Thyroid gland (tissue), 4 donors: ENCODE results near the gene SPATA9. TPM values are rescaled to one million over a fixed set of nuclear protein-coding genes. Genes with fewer than 3 reads are reported as not detected.
A peak's percentile ranks its signal among the peaks of the same experiment; 100 is the strongest.

Experiments used
- DNase-seq, 2 donors: peaks; one replicate each; pipeline ENCODE4 v3.0.0-alpha.2; 2019
- H3K27ac ChIP-seq, 3 donors: fragments of 200-600 bp; sonication (generic); 1 replicate in 2 of 3; 2 replicates in 1 of 3; pipeline ENCODE4 v1.5.1; 2016 to 2019; ENCODE audit warnings: mild to moderate bottlenecking in 1 of 3, moderate library complexity in 1 of 3
- H3K27me3 ChIP-seq: fragments of 200-600 bp; sonication (generic); one replicate; pipeline ENCODE4 v1.5.1; 2019
- H3K36me3 ChIP-seq, 2 donors: fragments of 200-600 bp; sonication (generic); one replicate each; pipeline ENCODE4 v1.5.1; 2016 to 2019
- H3K4me1 ChIP-seq, 2 donors: fragments of 200-600 bp; sonication (generic); one replicate each; pipeline ENCODE4 v1.5.1; 2017 to 2019
- H3K4me3 ChIP-seq, 3 donors: fragments of 200-600 bp; sonication (generic); replicated peaks in 1 of 3; 1 replicate in 2 of 3; 2 replicates in 1 of 3; pipeline ENCODE4 v1.5.1; 2016; ENCODE audit warnings: mild to moderate bottlenecking in 1 of 3
- H3K9me3 ChIP-seq: fragments of 200-600 bp; sonication (generic); one replicate; pipeline ENCODE4 v1.5.1; 2017
- POLR2A ChIP-seq, 2 donors: fragments of 450-650 bp; IDR thresholded peaks; one replicate each; pipeline ENCODE4 v1.6.1; 2017; ENCODE audit warnings: antibody characterized with exemption in 2 of 2, mild to moderate bottlenecking in 2 of 2, moderate library complexity in 1 of 2
- WGBS, 2 donors: methylation state at CpG; one replicate each; pipeline ENCODE4 v1.1.5; 2017; 5-methylcytosine and 5-hydroxymethylcytosine counted together
- intact Hi-C: fragments of 100-400 bp; cut with DNase I; formaldehyde crosslinking; loops from one replicate; pipeline ENCODE4 v1.15.1; 2023
- total RNA-seq, 4 donors: library from RNA; depleted of rRNA; stranded (reverse); fragments of >200 nt; gene quantifications; one replicate each; pipeline ENCODE4 v1.2.3, GENCODE V29; 2016
- TF ChIP-seq, protein P1 (sequence below), 6 experiments: fragments of 200-600 bp in 3 of 6; fragments of 450-650 bp in 3 of 6; sonication (generic) in 3 of 6; IDR thresholded peaks; one replicate each; pipeline ENCODE4 v1.5.1; 2016 to 2019; ENCODE audit warnings: antibody characterized with exemption in 6 of 6, mild to moderate bottlenecking in 2 of 6, inconsistent platforms in 1 of 6, moderate library complexity in 1 of 6

Gene SPATA9
- total RNA-seq, 4 donors from 2014 or later, result not detected

DNA sequence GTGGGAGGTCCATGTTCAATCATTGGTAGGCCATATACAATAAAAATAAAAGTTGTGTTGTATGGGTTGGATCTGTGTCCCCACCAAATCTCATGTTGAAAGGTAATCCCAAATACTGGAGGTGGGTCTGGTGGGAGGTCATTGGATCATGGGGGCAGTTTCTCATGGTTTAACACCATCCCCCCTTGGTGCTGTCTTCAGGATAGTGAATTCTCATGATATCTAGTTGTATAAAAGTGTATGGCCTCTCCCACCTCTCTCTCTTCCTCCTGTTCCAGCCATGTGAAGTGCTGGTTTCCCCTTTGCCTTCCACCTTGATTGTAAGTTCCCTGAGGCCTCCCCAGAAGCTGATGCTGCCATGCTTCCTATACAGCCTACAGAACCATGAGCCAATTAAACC lies 15.1 kb downstream of the SPATA9 start:
- Histone ChIP-seq H3K4me3 (no peak overlapping the region), H3K36me3 (no peaks in the 10 kb centered on the region), H3K27ac (no peak overlapping the region), H3K27me3 (no peaks in the 10 kb centered on the region), H3K4me1 (peaks cover 1 to 5% of the 10 kb centered on the region in 2 donors), H3K9me3 (no peaks in the 10 kb centered on the region)
- intact Hi-C loops, result loop anchor here (10.0 kb wide), 1 partner anchor 67 kb away; the partner anchor contains the start of gene RHOBTB3
- TF ChIP-seq, protein P1, sequence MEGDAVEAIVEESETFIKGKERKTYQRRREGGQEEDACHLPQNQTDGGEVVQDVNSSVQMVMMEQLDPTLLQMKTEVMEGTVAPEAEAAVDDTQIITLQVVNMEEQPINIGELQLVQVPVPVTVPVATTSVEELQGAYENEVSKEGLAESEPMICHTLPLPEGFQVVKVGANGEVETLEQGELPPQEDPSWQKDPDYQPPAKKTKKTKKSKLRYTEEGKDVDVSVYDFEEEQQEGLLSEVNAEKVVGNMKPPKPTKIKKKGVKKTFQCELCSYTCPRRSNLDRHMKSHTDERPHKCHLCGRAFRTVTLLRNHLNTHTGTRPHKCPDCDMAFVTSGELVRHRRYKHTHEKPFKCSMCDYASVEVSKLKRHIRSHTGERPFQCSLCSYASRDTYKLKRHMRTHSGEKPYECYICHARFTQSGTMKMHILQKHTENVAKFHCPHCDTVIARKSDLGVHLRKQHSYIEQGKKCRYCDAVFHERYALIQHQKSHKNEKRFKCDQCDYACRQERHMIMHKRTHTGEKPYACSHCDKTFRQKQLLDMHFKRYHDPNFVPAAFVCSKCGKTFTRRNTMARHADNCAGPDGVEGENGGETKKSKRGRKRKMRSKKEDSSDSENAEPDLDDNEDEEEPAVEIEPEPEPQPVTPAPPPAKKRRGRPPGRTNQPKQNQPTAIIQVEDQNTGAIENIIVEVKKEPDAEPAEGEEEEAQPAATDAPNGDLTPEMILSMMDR (IDR thresholded peaks at IDR 0.05), result no peak
- no peak for TF ChIP-seq POLR2A (IDR thresholded peaks at IDR 0.05)
- no peak for DNase-seq

- H3K36me3 ChIP-seq, result no peaks in the 10 kb centered on the region
- 73 to 89% methylated on average over 4 of the region's 4 CpGs for WGBS, 2 donors
- intact Hi-C loops, result loop anchor here (10.0 kb wide), 1 partner anchor 68 kb away; the partner anchor contains the start of gene RHOBTB3
- TF ChIP-seq POLR2A (IDR thresholded peaks at IDR 0.05), result no peak
- TF ChIP-seq, protein P1 (IDR thresholded peaks at IDR 0.05), result no peak
- no peak overlapping the region for H3K27ac ChIP-seq
- no peak for DNase-seq
- H3K9me3 ChIP-seq, result no peaks in the 10 kb centered on the region
- no peak overlapping the region for H3K4me3 ChIP-seq
- peaks cover 0 to 5% of the 10 kb centered on the region in 2 donors for H3K4me1 ChIP-seq
- no peaks in the 10 kb centered on the region for H3K27me3 ChIP-seq
These were observed 15.7 kb downstream of the SPATA9 start for GRCh38 chr5:95667061-95667618.

DNA sequence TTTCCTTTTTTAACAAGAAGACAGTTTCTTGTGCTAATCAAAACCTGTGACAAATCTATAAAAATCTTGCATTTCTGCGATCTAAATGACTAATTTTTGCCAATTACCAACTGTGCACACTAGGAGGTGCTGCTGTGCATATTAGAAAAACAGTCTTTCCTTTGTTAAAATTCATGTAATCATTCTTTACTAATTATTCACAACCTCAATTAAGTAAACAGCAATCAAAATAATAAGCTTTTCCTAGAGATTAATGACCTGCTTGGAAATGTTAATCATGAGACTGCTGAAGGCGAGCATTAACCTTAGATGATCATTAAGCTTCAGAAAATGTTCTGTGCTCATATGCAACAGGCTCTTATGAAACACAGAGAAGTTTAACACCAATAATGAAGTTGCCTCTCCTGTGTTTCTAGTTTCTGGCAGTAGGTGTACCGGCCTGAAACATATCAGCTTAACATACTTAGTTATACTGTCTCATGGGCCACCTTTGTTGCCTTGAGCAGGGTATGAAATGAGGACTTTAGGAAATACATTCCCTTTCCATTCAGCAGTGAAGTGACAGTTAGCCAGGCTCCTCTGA lies 18.5 kb downstream of the SPATA9 start:
- Histone ChIP-seq H3K27me3 (no peaks in the 10 kb centered on the region), H3K36me3 (no peaks in the 10 kb centered on the region), H3K4me3 (no peak overlapping the region), H3K4me1 (peaks cover 0 to 5% of the 10 kb centered on the region in 2 donors), H3K9me3 (no peaks in the 10 kb centered on the region), H3K27ac (peak overlapping the region in 1 of 3 donors; percentile 57)
- DNase-seq, result peak; percentile 22 to 39
- intact Hi-C loops, result loop anchor here (5.0 to 10.0 kb wide), 2 partner anchors 71 to 183 kb away; partner anchors contain the start of gene RHOBTB3
- 14 to 15% methylated on average over 3 of the region's 3 CpGs for WGBS, 2 donors
- no peak for TF ChIP-seq POLR2A (IDR thresholded peaks at IDR 0.05)
- TF ChIP-seq, protein P1 (IDR thresholded peaks at IDR 0.05), result peak; percentile 43 to 89 (median 76)

- no peaks in the 10 kb centered on the region for H3K36me3 ChIP-seq
- H3K4me1 ChIP-seq, result peaks cover 0 to 5% of the 10 kb centered on the region in 2 donors
- H3K27me3 ChIP-seq, result no peaks in the 10 kb centered on the region
- DNase-seq, result no peak
- H3K9me3 ChIP-seq, result no peaks in the 10 kb centered on the region
- intact Hi-C loops, result loop anchor here (5.0 to 10.0 kb wide), 2 partner anchors 72 to 184 kb away; partner anchors contain the start of gene RHOBTB3
- TF ChIP-seq POLR2A (IDR thresholded peaks at IDR 0.05), result no peak
- TF ChIP-seq, protein P1 (IDR thresholded peaks at IDR 0.05), result no peak
- H3K4me3 ChIP-seq, result no peak overlapping the region
- H3K27ac ChIP-seq, result no peak overlapping the region
These were observed 19.8 kb downstream of the SPATA9 start for GRCh38 chr5:95662946-95663345.

DNA sequence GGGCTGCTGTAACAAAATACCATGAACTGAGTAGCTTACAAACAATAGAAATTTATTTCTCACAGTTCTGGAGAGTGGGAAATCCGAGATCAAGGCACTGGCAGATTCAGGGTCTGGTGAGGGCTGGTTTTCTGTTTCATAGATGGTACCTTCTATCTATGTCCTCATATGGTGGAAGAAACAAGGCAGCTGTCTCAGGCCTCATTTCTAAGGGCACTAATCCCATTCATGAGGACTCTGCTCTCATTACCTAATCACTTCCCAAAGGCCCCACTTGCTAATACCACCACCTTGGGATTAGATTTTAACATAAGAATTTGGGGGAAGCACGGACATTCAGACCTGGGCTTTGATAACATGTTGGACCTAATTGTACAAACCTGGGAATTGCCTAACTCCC lies 22.7 kb downstream of the SPATA9 start:
- TF ChIP-seq POLR2A (IDR thresholded peaks at IDR 0.05), result no peak
- TF ChIP-seq, protein P1 (IDR thresholded peaks at IDR 0.05), result no peak
- DNase-seq, result no peak
- Histone ChIP-seq H3K4me3 (no peak overlapping the region), H3K27ac (no peak overlapping the region), H3K9me3 (no peaks in the 10 kb centered on the region), H3K27me3 (no peaks in the 10 kb centered on the region), H3K4me1 (peaks cover 0 to 5% of the 10 kb centered on the region in 2 donors), H3K36me3 (no peaks in the 10 kb centered on the region)
- WGBS, 2 donors, result 88 to 93% methylated on average over 2 of the region's 2 CpGs
- intact Hi-C loops, result loop anchor here (5.0 to 10.0 kb wide), 2 partner anchors 75 to 187 kb away; partner anchors contain the start of gene RHOBTB3
